SK-N-SH (cell line): ENCODE measurements around the gene CDCA8. TPM values are rescaled to one million over a fixed set of nuclear protein-coding genes. Genes with fewer than 3 reads are reported as not detected.

ENCODE experiments used
- CTCF ChIA-PET: fragments of 300-600, 350-600 bp; formaldehyde crosslinking; extraction: SDS; loops from one replicate; lab custom pipeline; 2021; lab: Yijun Ruan, JAX
- POLR2A ChIA-PET: fragments of 350-600 bp; sonication (Branson Sonifier 250); formaldehyde crosslinking; extraction: SDS; loops from one replicate; lab custom pipeline; 2020; ENCODE audit warnings: antibody characterized with exemption, inconsistent platforms; lab: Yijun Ruan, JAX
- DNase-seq: peaks from one replicate; pipeline ENCODE4 v3.0.0; 2012
- H2AFZ ChIP-seq: fragments of 200-600 bp; sonication (generic); 2 replicates; pipeline ENCODE4 v1.8.1; 2016; ENCODE audit warnings: antibody characterized with exemption, mild to moderate bottlenecking, low read depth
- H3F3A ChIP-seq: fragments of 200-600 bp; sonication (generic); replicated peaks from 2 replicates; pipeline ENCODE3; 2016; ENCODE audit warnings: antibody characterized with exemption, mild to moderate bottlenecking; ENCODE audit not compliant: insufficient read depth
- H3K27ac ChIP-seq, 2 experiments: fragments of 200-500 bp in 1 of 2; fragments of 200-600 bp in 1 of 2; sonication (Bioruptor generic) in 1 of 2; sonication (generic), shearing (Covaris generic) in 1 of 2; 2 replicates each; pipeline versions ENCODE4 v1.5.1 to v1.6.1; 2014 to 2016; ENCODE audit warnings: low read depth in 2 of 2, inconsistent platforms in 1 of 2, low read length in 1 of 2, mild to moderate bottlenecking in 1 of 2, mixed read lengths in 1 of 2
- H3K27me3 ChIP-seq: fragments of 200-600 bp; sonication (generic), shearing (Covaris generic); 2 replicates; pipeline ENCODE4 v1.6.1; 2016; ENCODE audit warnings: mixed run types; ENCODE audit not compliant: insufficient read depth
- H3K36me3 ChIP-seq, 2 experiments: fragments of 200-500 bp in 1 of 2; fragments of 200-600 bp in 1 of 2; sonication (Bioruptor generic) in 1 of 2; sonication (generic) in 1 of 2; replicated peaks in 1 of 2; 2 replicates each; pipeline versions ENCODE3 to v1.5.1; 2014 to 2016; ENCODE audit warnings: low read length in 1 of 2, mild to moderate bottlenecking in 1 of 2; ENCODE audit not compliant: insufficient read depth in 2 of 2, control insufficient read depth in 1 of 2
- H3K4me1 ChIP-seq, 2 experiments: fragments of 200-500 bp in 1 of 2; fragments of 200-600 bp in 1 of 2; sonication (Bioruptor generic) in 1 of 2; sonication (generic), shearing (Covaris generic) in 1 of 2; 2 replicates each; pipeline versions ENCODE4 v1.5.1 to v1.6.1; 2014 to 2016; ENCODE audit warnings: low read depth in 1 of 2, low read length in 1 of 2, mixed run types in 1 of 2; ENCODE audit not compliant: insufficient read depth in 2 of 2, control insufficient read depth in 1 of 2
- H3K4me2 ChIP-seq: fragments of 200-600 bp; sonication (generic), shearing (Covaris generic); 2 replicates; pipeline ENCODE4 v1.6.1; 2017; ENCODE audit warnings: mixed run types
- H3K4me3 ChIP-seq, 2 experiments: fragments of 200-500 bp in 1 of 2; fragments of 200-600 bp in 1 of 2; sonication (Bioruptor generic) in 1 of 2; sonication (generic), shearing (Covaris generic) in 1 of 2; 2 replicates each; pipeline versions ENCODE4 v1.5.1 to v1.8.1; 2014 to 2016; ENCODE audit warnings: low read depth in 2 of 2, inconsistent platforms in 1 of 2, low read length in 1 of 2, mild to moderate bottlenecking in 1 of 2, mixed read lengths in 1 of 2, moderate library complexity in 1 of 2
- H3K79me2 ChIP-seq: fragments of 200-600 bp; sonication (generic); 2 replicates; pipeline ENCODE4 v1.8.1; 2017; ENCODE audit warnings: mild to moderate bottlenecking; ENCODE audit not compliant: insufficient read depth
- H3K9ac ChIP-seq: fragments of 200-600 bp; sonication (generic); 2 replicates; pipeline ENCODE4 v1.6.1; 2017; ENCODE audit warnings: mixed run types
- H3K9me2 ChIP-seq: fragments of 200-600 bp; sonication (generic); 2 replicates; pipeline ENCODE4 v1.6.1; 2017; ENCODE audit warnings: mixed run types
- H3K9me3 ChIP-seq: fragments of 200-600 bp; sonication (generic); 2 replicates; pipeline ENCODE4 v1.6.1; 2017; ENCODE audit warnings: mixed run types, mild to moderate bottlenecking, moderate library complexity
- H4K20me1 ChIP-seq: fragments of 200-600 bp; sonication (generic); 2 replicates; pipeline ENCODE4 v1.6.1; 2017; ENCODE audit warnings: mild to moderate bottlenecking, mixed run types; ENCODE audit not compliant: insufficient read depth
- CHD2 ChIP-seq: fragments of 150-350 bp; IDR thresholded peaks from 2 replicates; pipeline ENCODE4 v1.6.1; 2018; ENCODE audit warnings: low read length; ENCODE audit not compliant: partially characterized antibody
- EP300 ChIP-seq, 2 experiments: IDR thresholded peaks; 2 replicates each; pipeline versions ENCODE4 v1.4.0 to v1.6.1; 2012; ENCODE audit warnings: borderline replicate concordance in 1 of 2, low read depth in 1 of 2, low read length in 1 of 2
- FOXJ3 ChIP-seq: sonication (generic); formaldehyde crosslinking; IDR thresholded peaks from 2 replicates; pipeline ENCODE4 v1.5.1; 2020; ENCODE audit warnings: mild to moderate bottlenecking, missing genetic modification reagents
- NFIC ChIP-seq: IDR thresholded peaks from 2 replicates; pipeline ENCODE4 v1.4.0; 2012; ENCODE audit warnings: borderline replicate concordance
- NRF1 ChIP-seq: IDR thresholded peaks from 2 replicates; pipeline ENCODE4 v1.6.1; 2012; ENCODE audit warnings: low read depth, mild to moderate bottlenecking, low read length
- POLR2AphosphoS5 ChIP-seq: IDR thresholded peaks from 2 replicates; pipeline ENCODE4 v1.6.1; 2012; ENCODE audit warnings: low read depth, low read length
- RFX5 ChIP-seq: IDR thresholded peaks from 2 replicates; pipeline ENCODE4 v1.6.1; 2012; ENCODE audit warnings: mild to moderate bottlenecking, improper control_type of control experiment, low read length
- RXRA ChIP-seq: IDR thresholded peaks from 2 replicates; pipeline ENCODE4 v1.4.0; 2012; ENCODE audit warnings: low read depth, mild to moderate bottlenecking, borderline replicate concordance
- SIN3A ChIP-seq: IDR thresholded peaks from 2 replicates; pipeline ENCODE4 v1.6.1; 2012; ENCODE audit warnings: low read depth, mild to moderate bottlenecking, low read length, moderate library complexity, borderline replicate concordance
- WGBS: methylation state at CpG from one replicate; pipeline ENCODE4 v1.1.6; 2017; ENCODE audit warnings: low lambda C conversion rate; 5-methylcytosine and 5-hydroxymethylcytosine counted together
- polyA plus RNA-seq, 3 experiments: library from polyadenylated mRNA; depleted of rRNA; stranded (reverse); fragments of >200 nt; gene quantifications; 2 replicates each; pipeline ENCODE4 v1.2.3, GENCODE V29; 2012
- TF ChIP-seq, protein P1 (sequence below): fragments of 150-350 bp; IDR thresholded peaks from 2 replicates; pipeline ENCODE4 v1.6.1; 2016; ENCODE audit warnings: mild to moderate bottlenecking, low read depth, low read length

Gene CDCA8
- polyA plus RNA-seq, 1 of the 3 experiments (the other 2 are of a cell fraction): 22.9 TPM

DNA sequence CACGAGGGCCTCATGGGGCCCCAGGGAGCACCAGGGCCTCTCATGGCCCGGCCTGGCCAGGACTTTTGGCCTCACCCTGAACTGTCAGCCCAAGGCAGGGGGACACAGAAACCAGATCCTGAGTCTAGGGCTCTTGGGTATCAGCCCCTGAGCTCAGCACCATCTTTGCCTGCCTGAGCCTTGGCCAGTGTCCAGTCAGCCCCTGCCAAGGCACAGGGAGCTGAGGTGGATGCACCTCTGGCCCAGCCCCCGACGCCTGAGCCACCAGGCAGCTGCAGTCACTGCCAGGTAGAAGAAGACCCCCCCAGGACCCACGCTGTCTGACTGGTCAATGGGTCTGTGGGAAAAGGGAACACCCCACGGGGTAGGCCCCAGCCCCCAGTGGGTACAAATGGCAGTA lies 25.3 kb downstream of the CDCA8 start:
- CTCF ChIA-PET: interaction anchor here (0.9 to 1.2 kb wide), 3 partner anchors 35 to 204 kb away, joined by 3 to 4 read pairs (median 3); partner anchors contain the start of gene MEAF6
- TF ChIP-seq CHD2: no peak
- no peak for TF ChIP-seq NRF1
- TF ChIP-seq, protein P1, sequence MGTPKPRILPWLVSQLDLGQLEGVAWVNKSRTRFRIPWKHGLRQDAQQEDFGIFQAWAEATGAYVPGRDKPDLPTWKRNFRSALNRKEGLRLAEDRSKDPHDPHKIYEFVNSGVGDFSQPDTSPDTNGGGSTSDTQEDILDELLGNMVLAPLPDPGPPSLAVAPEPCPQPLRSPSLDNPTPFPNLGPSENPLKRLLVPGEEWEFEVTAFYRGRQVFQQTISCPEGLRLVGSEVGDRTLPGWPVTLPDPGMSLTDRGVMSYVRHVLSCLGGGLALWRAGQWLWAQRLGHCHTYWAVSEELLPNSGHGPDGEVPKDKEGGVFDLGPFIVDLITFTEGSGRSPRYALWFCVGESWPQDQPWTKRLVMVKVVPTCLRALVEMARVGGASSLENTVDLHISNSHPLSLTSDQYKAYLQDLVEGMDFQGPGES: no peak

DNA sequence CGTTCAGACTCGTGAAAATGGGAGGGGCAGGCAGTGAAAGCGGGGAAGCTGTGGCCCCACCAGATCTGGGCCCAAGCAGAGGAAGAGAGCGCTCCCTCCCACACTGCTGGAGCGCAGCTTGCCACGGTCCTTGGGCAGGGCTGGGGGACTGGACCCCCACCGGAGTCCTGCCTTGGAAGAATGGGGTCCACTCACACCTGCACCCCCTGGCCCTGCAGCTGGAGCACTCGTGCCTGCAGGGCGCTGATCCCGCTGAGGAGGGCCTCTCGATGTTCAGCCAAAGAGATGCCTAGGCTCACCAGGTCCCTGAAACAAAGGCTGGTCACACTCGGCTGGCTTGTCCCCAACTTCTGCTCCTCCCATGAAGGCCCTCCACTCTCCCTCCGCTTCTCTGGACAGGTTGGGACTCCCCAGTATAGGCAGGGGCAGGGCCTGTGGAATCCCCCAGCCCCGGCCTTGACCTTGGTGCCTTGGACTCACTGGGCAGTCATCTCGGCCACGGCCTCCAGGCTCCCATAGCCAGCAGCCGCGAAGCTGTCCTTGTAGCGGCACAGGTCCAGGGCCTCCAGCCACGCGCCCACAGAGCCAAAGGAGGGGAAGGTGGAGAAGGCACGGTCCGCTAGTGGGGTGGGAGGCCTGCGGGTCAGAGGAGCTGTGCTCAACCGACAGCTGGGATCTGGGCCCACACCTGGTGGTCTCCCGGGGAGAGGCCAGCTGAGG lies 26.0 kb downstream of the CDCA8 start:
- H3K4me1 ChIP-seq: peaks cover 0 to 3% of the 10 kb centered on the region in 2 experiments; a peak in 1 of 4 replicates
- H3K4me3 ChIP-seq: no peak overlapping the region
- H3K9me2 ChIP-seq: no peaks in the 10 kb centered on the region
- no peak overlapping the region for H3K27ac ChIP-seq
- no peak overlapping the region for H2AFZ ChIP-seq
- DNase-seq: no peak
- no peaks in the 10 kb centered on the region for H4K20me1 ChIP-seq
- ChIA-PET POLR2A (no interaction called here), CTCF (interaction anchor here (0.5 to 1.2 kb wide), 4 partner anchors 36 to 204 kb away, joined by 3 to 4 read pairs (median 3); partner anchors contain the start of gene MEAF6)
- no peaks in the 10 kb centered on the region for H3F3A ChIP-seq
- no peaks in the 10 kb centered on the region for H3K36me3 ChIP-seq
- H3K79me2 ChIP-seq: no peaks in the 10 kb centered on the region
- no peak overlapping the region for H3K9ac ChIP-seq
- WGBS: 68% methylated on average over 13 of the region's 26 CpGs
- no peak overlapping the region for H3K4me2 ChIP-seq
- no peaks in the 10 kb centered on the region for H3K27me3 ChIP-seq
- TF ChIP-seq FOXJ3: no peak
- TF ChIP-seq POLR2AphosphoS5: no peak
- no peak for TF ChIP-seq CHD2
- no peak for TF ChIP-seq RXRA
- no peak for TF ChIP-seq EP300 (IDR thresholded peaks at IDR 0.05; ENCODE audit: borderline replicate concordance in 1 of 2, low read depth in 1 of 2, low read length in 1 of 2)
- TF ChIP-seq SIN3A: no peak
- TF ChIP-seq NFIC: no peak
- no peak for TF ChIP-seq RFX5
- no peaks in the 10 kb centered on the region for H3K9me3 ChIP-seq

More for the DNA sequence above, 25.3 kb downstream of the CDCA8 start:
- no peaks in the 10 kb centered on the region for H3K9me3 ChIP-seq
- DNase-seq: no peak
- no peaks in the 10 kb centered on the region for H3K27me3 ChIP-seq
- H3K4me1 ChIP-seq: no peaks in the 10 kb centered on the region
- no peak overlapping the region for H3K27ac ChIP-seq
- H2AFZ ChIP-seq: no peak overlapping the region
- no peaks in the 10 kb centered on the region for H4K20me1 ChIP-seq
- no peak overlapping the region for H3K4me3 ChIP-seq
- no peaks in the 10 kb centered on the region for H3K79me2 ChIP-seq
- WGBS: no CpG with 5 or more reads among the region's 6 CpGs
- no peaks in the 10 kb centered on the region for H3K36me3 ChIP-seq
- POLR2A ChIA-PET: no interaction called here
- no peak overlapping the region for H3K9ac ChIP-seq
- H3K4me2 ChIP-seq: no peak overlapping the region
- no peaks in the 10 kb centered on the region for H3K9me2 ChIP-seq
- H3F3A ChIP-seq: no peaks in the 10 kb centered on the region
